Stimulated activated CD8-positive, alpha-beta memory T cell treated with anti-CD3 and anti-CD28 coated beads, Interleukin-15, amount 100 ng/mL, for 24 hours (primary cell): Measurements from ENCODE around the gene USP44.

Experiments
- DNase-seq: peaks from one replicate; pipeline ENCODE4 v3.0.0-alpha.2; 2020; ENCODE audit warnings: low read depth

The USP44 gene

DNA sequence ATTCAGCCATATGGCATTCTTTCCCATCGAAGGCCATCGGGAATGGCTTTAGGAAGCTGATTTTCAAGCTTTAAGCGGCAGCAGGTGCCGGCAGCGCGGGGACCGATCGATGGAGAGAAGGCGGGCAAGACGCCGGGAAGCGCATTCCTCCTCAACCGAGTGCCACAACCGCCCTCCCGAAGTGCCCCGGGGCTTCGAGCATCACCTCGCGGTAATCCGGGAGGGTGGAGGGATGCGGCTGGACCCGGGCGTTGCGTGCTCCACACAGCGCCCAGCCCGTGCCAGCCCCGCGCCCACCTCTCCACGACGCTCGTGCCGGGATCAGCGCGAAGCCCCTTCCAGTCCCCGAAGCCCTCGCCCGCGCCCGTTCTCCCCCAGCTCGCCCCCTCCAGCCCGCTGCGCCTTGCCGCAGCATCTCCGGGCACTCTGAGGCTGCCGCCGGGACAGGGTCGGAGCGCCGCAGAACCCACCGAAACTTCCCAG is 3.2 kb downstream of the USP44 start:
- DNase-seq = no peak

DNA sequence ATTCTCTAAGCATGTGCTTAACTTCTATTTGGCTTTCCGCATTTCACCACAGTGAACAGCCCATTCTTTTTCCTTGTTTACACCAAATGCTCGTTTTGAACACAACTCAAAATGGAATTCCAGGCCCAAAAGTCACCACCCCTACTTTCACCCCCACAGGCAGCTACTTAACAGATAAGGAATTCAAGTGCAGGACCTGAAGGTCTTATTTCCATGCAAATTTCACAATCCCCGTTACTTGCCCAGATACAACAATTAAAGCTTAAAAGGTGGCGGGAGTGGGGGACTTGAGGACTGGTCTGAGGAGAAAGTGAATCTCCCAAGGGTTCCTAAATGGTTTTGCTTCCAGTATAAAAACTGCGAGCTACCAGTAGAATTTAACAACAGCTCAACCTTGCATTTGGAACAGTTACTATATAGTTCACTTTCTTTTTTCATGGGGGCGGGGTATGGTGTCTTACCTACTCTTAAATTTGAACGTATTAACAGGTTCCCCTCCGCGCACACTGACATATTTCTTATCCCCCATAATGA is 3.7 kb downstream of the USP44 start:
- DNase-seq = no peak

DNA sequence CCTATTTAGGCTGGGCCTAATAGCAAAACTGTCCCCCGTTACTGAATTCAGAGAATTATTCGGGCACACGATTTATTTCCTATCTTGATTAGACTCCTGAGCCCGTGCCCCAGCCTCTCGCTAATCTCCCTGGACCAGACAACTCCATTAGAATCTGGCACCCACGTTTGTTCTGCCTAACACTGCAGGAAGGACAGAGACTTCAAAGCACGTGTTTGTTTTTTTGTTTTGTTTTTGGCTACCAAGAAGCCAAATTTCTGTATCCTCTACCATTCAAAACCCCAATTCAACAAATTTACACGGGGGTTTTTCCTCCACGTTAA is 4.8 kb downstream of the USP44 start:
- no peak for DNase-seq

DNA sequence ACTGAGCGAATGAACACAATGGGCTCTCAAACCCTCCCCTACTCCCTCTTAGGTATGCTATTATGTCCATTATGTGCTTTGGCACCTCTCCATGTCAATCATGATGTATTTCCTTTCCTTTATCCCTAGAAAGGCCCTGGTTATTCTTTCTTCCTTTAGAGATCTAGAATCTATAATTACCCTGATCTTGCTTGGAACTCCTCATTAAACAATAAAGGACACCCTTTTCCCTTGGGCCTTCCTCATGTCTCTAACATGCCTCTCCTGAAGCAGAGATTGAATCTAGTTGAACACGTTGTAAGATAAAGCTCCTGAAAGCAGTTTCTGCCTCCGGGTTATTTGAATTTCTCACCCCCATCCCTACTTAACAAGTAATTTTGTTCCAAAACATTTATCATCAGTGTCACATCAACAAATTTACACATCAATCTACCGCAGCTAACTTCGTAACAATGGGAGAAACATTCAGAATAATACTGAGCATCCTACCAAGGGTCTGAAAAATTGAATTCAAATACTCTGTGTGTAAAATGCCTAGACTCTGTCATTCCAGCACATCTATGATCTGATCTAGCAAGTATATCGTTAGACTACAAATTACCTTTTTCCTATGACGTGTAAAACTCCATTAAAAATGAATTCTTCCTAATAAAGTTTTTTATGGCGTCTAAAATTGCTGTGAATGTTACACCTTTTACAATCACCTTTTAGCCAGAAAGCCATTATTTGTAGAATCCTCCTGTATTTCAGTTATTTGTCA is 5.4 kb downstream of the USP44 start:
- no peak for DNase-seq

- no peak for DNase-seq
These were observed 6.0 kb downstream of the USP44 start for GRCh38 chr12:95545303-95545702.

GRCh38 chr12:95544756-95545155 is 6.5 kb downstream of the USP44 start:
- DNase-seq = no peak

GRCh38 chr12:95543305-95543704 is 8.0 kb downstream of the USP44 start:
- DNase-seq = no peak

GRCh38 chr12:95541436-95541835 is 9.8 kb downstream of the USP44 start:
- no peak for DNase-seq

- no peak for DNase-seq
These were observed 12.6 kb downstream of the USP44 start for GRCh38 chr12:95538656-95539055.

DNA sequence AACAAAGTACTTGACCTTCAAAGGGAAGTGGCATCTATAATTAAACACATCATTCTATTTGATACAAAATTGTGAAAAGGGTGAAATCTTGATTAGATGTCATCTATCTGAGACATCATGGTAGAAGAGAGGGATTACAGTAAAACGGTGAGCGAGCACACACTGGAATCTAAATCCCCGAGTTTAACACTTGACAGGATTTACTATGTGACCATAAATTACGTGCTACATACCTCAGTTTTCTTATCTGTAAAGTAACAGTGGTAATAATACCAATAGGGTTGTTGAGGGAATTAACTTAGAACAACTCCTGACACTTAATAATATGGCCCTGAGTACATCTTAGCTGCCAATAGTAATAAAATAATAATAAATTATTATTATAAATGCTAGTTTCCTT is 13.3 kb downstream of the USP44 start:
- DNase-seq = no peak

- DNase-seq = no peak
These were observed 17.3 kb downstream of the USP44 start for GRCh38 chr12:95533985-95534384.

- DNase-seq = no peak
These were observed 18.4 kb downstream of the USP44 start for GRCh38 chr12:95532851-95533250.

GRCh38 chr12:95529693-95530225 is 21.5 kb downstream of the USP44 start:
- DNase-seq = no peak

- DNase-seq = no peak
These were observed 22.8 kb downstream of the USP44 start for GRCh38 chr12:95528431-95528830.

GRCh38 chr12:95522692-95523091 is 28.6 kb downstream of the USP44 start:
- no peak for DNase-seq

GRCh38 chr12:95520816-95521215 is 30.5 kb downstream of the USP44 start:
- no peak for DNase-seq

DNA sequence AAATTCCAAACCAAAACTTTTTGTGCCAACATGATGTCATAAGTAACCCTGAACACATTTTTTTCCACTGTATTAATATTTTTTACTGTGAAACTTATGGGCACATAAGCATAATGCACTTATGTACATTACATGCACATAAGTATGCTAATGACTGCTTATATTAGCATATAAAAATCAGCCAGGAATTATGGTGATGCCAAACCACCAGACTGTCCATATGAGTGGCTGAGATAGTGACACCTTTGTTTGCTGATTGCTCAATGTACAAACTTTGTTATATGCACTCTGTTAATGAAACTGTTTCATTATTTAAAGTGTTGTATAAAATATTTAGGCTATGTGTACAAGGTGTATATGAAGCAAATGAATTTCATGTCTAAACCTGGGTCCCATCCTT is 32.3 kb downstream of the USP44 start:
- DNase-seq = no peak

- no peak for DNase-seq
These were observed 34.0 kb downstream of the USP44 start for GRCh38 chr12:95517246-95517645.

- DNase-seq = no peak
These were observed 34.5 kb downstream of the USP44 start for GRCh38 chr12:95516757-95517156.

DNA sequence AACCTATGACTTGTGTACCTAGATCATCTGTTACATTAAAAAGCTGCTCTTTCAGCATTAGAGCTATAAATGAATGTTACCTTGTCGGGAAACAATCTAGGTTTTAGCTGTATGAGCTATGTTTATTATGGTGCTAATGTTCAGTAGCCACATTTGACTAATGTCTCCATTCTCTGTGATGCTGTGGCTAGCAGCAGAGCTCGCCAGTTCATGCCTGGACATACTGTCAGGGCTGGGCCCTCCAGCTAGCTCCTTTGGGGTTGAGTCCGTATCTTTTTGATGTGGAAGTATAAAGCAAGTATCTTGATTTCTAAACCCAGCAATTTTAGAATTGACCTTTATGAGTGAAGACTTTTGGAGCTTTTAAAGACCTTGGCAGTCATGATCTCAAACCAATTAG is 36.1 kb downstream of the USP44 start:
- no peak for DNase-seq

DNA sequence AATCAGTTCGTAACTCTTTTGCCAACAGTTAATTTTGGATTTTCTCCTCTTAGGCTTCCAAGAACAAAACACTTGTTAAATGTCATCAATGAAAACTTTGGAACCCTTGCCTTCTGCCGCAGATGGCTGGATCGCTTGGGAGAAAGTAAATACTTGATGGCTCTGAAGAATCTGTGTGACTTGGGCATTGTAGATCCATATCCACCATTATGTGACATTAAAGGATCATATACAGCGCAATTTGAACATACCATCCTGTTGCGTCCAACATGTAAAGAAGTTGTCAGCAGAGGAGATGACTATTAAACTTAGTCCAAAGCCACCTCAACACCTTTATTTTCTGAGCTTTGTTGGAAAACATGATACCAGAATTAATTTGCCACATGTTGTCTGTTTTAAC is 37.7 kb downstream of the USP44 start:
- DNase-seq = no peak

DNA sequence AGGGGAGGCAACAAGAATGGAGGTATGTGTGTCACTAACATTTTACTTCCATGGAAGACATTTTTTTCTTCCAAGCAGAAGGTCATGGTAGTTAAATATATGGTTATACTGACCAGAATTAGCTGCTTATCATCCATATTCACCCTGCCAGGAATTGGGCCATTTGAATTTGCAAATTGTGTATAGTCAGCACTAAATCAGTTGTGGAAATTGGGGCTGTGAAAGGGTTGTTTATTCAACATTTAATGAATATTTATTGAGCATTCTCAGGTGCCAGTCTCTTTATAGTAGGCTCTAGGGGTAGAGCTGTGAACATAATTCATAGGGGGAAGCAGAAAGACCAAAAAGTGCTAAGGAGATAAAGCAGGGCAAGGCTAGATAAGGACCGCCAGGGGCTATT is 39.3 kb downstream of the USP44 start:
- DNase-seq = no peak

DNA sequence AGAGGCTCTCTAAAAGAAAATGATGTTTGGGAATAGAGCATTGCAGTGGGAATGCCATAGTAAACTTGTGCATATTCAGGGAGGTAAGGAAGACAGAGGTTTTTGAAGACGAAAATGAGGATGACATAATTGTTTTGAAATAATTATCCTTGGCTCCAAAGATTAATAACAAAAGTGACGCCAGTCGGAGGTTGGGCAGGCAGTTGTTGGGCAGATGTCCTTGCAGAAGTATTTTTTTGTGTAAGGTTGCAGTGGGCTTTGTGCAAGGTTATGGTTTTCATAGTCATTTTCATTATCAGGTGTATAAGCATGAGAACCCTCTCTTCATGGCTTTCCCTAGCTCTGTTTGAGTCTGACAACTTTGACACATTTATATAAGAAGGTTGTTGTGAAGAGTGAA is 42.0 kb downstream of the USP44 start:
- no peak for DNase-seq
